Measurements from ENCODE around the gene KCNIP4. TPM values are rescaled to one million over a fixed set of nuclear protein-coding genes. Genes with fewer than 3 reads are reported as not detected.

Gene KCNIP4
- total RNA-seq, 4 donors from 2014 or later = not detected

- no peak for TF ChIP-seq EP300 (IDR thresholded peaks at IDR 0.05)
- no peak for TF ChIP-seq POLR2A (IDR thresholded peaks at IDR 0.05)
- TF ChIP-seq CTCF (IDR thresholded peaks at IDR 0.05) = no peak
- WGBS, 2 donors = 55 to 70% methylated on average over 3 of the region's 3 CpGs
- H3K36me3 ChIP-seq = no peaks in the 10 kb centered on the region
Measured at GRCh38 chr4:21678711-21679110, 269.9 kb downstream of the KCNIP4 start.

DNA sequence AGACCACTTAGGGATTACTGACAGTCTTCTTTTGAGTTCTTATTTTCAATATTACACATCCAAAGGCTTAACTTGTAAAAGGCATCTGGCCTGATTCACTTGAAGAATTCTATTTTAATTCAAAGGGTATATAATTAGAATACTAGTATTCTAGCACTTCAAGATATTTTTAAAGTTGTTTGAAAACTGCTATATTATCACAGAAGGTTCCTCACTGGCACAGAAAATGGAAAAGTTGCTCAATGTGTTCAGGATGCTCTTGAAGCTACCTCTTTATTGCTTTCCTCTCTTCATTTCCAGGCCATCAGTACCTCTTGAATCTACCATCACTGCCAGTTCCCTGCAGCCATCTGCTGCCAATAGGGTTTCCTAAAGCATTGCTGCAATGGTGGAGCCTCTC lies 271.4 kb downstream of the KCNIP4 start:
- no peak overlapping the region for H3K4me3 ChIP-seq
- TF ChIP-seq POLR2A (IDR thresholded peaks at IDR 0.05) = no peak
- no peak for TF ChIP-seq CTCF (IDR thresholded peaks at IDR 0.05)
- TF ChIP-seq EP300 (IDR thresholded peaks at IDR 0.05) = no peak
- DNase-seq (ENCODE audit: low spot score in 2 of 2) = no peak
- H3K9me3 ChIP-seq = no peaks in the 10 kb centered on the region
- H3K36me3 ChIP-seq = no peaks in the 10 kb centered on the region
- no peaks in the 10 kb centered on the region for H3K27me3 ChIP-seq
- H3K27ac ChIP-seq = no peak overlapping the region
- H3K4me1 ChIP-seq = no peaks in the 10 kb centered on the region

More at GRCh38 chr4:21678711-21679110, 269.9 kb downstream of the KCNIP4 start:
- H3K9me3 ChIP-seq = no peaks in the 10 kb centered on the region
- H3K27me3 ChIP-seq = no peaks in the 10 kb centered on the region
- H3K4me1 ChIP-seq = no peaks in the 10 kb centered on the region
- DNase-seq (ENCODE audit: low spot score in 2 of 2) = no peak
- H3K4me3 ChIP-seq = no peak overlapping the region
- H3K27ac ChIP-seq = no peak overlapping the region

DNA sequence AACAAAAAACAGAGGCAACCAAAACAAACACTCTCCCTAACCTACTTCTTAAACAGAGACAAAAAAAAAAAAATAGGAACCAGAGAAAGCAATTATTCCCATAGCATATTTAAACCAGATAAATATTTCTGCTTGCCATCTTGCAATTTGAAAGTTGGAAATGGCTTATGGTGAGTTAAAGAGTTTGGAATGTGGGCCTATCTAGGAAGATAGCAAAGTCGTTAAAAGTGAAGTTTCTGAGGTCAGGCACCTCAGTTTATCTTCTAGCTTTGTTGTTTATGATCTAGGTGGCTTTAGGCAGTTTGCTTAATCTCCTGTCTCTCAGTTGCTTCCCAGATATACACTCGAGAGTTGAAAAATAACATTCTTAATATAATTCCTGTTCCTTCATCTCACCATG lies 284.2 kb downstream of the KCNIP4 start:
- no peak for TF ChIP-seq EP300 (IDR thresholded peaks at IDR 0.05)
- Histone ChIP-seq H3K27ac (no peak overlapping the region), H3K27me3 (no peaks in the 10 kb centered on the region), H3K4me3 (no peak overlapping the region), H3K9me3 (no peaks in the 10 kb centered on the region), H3K4me1 (no peaks in the 10 kb centered on the region), H3K36me3 (no peaks in the 10 kb centered on the region)
- DNase-seq (ENCODE audit: low spot score in 2 of 2) = no peak
- WGBS, 2 donors = 36 to 37% methylated on average over 2 of the region's 2 CpGs

GRCh38 chr4:21656832-21657231 lies 291.7 kb downstream of the KCNIP4 start:
- no peak overlapping the region for H3K27ac ChIP-seq
- 34 to 39% methylated on average over 2 of the region's 2 CpGs for WGBS, 2 donors
- no peak for TF ChIP-seq CTCF (IDR thresholded peaks at IDR 0.05)
- peak in 1 of 2 donors; percentile 29 for TF ChIP-seq EP300 (IDR thresholded peaks at IDR 0.05)
- H3K4me1 ChIP-seq = no peaks in the 10 kb centered on the region
- no peaks in the 10 kb centered on the region for H3K27me3 ChIP-seq
- H3K9me3 ChIP-seq = no peaks in the 10 kb centered on the region
- no peak for DNase-seq (ENCODE audit: low spot score in 2 of 2)
- no peaks in the 10 kb centered on the region for H3K36me3 ChIP-seq
- no peak overlapping the region for H3K4me3 ChIP-seq

DNA sequence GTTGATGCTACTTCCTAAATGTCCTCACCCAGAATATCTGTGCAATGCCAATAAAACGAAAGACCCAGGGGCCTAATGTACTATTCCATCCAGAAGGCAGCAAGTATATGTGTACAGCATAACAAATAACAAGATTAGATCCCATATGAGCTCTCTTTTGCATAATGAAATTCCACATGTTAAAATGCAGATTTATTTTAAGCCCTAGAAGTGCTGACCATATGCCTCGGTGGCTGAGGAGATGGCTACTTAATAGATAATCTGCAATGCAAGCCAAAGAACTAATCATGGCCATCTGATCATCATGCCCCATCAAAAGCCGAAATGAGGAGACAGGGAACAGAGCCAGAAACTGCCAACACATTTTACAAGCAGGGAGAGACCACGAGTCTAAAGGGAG lies 293.5 kb downstream of the KCNIP4 start:
- no peak overlapping the region for H3K4me3 ChIP-seq

More for the DNA sequence above, 293.5 kb downstream of the KCNIP4 start:
- no peaks in the 10 kb centered on the region for H3K9me3 ChIP-seq
- TF ChIP-seq POLR2A (IDR thresholded peaks at IDR 0.05) = no peak
- TF ChIP-seq EP300 (IDR thresholded peaks at IDR 0.05) = no peak
- TF ChIP-seq CTCF (IDR thresholded peaks at IDR 0.05) = no peak
- H3K27me3 ChIP-seq = no peaks in the 10 kb centered on the region
- no peak for DNase-seq (ENCODE audit: low spot score in 2 of 2)
- 49 to 67% methylated on average over 4 of the region's 4 CpGs for WGBS, 2 donors
- H3K27ac ChIP-seq = no peak overlapping the region
- no peaks in the 10 kb centered on the region for H3K36me3 ChIP-seq
- no peaks in the 10 kb centered on the region for H3K4me1 ChIP-seq

Measured in tibial nerve (tissue), 4 donors.